Measurements from ENCODE around the gene GALNT6. TPM values are rescaled to one million over a fixed set of nuclear protein-coding genes. Genes with fewer than 3 reads are reported as not detected.

The GALNT6 gene
- total RNA-seq, 1 experiment from 2014 or later: 6.5 TPM

DNA sequence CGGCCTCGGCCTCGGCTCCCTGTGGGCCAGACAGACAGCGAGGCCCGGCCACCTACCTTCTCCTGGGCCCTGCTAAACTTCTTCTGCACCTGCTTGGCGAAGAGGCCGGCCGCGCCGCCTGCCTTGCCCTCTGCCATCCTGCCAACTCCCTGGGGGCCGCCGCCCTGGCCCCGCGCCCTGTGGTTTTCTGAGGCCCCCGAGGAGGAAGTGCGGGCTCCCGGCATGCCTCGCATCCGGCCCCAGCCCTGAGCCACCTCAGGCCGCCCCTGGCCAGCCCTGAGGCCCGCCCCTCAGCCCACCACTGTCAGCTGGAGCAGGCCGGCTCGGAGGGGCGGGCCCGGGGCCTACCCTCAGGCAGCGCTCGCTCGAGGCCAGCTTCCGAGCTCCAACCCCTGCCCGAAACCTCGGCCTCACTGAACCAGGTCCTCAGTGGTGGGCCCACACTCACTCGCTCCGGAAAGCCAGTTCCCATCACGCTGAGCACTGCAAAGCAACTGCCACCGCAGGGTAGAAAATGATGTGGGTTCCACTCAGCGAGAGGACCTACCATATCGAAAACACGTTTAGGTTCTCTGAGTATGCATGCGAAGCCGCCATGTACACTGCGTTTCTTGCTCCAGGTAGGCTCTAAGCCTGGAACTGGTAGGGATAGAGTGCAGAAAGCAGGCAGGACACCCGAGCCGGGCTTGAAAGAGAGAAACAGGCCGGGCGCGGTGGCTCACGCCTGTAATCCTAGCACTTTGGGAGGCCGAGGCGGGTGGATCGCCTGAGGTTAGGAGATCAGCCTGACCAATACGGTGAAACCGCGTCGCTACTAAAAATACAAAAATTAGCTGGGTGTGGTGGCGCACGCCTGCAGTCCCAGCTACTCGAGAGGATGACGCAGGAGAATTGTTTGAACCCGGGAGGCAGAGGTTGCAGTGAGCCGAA, 67.0 kb downstream of the GALNT6 start, which contains the start of gene BIN2:
Gene BIN2 (minus strand): TSS at position 209 of the 930 bp plus-strand sequence. CDS start 72 bp downstream, at position 137.
- ChIA-PET CTCF (no interaction called here), POLR2A (no interaction called here)
- no peak within 1 kb of the TSS for H3K4me3 ChIP-seq (ENCODE audit: low read depth in 2 of 2, low read length in 2 of 2)
- no peak within 1 kb of the TSS for H3K27ac ChIP-seq (ENCODE audit: low read length)
- H3K27me3 ChIP-seq (ENCODE audit: control insufficient read depth, insufficient read depth, low read length): no peaks in the 10 kb centered on the region
- in situ Hi-C loops (cut with HindIII; ENCODE audit: low pct_unique_long_range_greater_than_20kb, low sequenced_read_pairs) (no loop called here), intact Hi-C loops (cut with micrococcal nuclease; ENCODE audit: unreplicated experiment) (no loop called here)
- H3K36me3 ChIP-seq (ENCODE audit: control insufficient read depth, insufficient read depth, low read length): no peaks in the 10 kb centered on the region
- TF ChIP-seq SIN3A (IDR thresholded peaks at IDR 0.05; ENCODE audit: borderline replicate concordance, insufficient read depth, low read depth, low read length) (no peak), POLR2AphosphoS5 (IDR thresholded peaks at IDR 0.05; ENCODE audit: low read depth, low read length) (no peak), TCF7L2 (IDR thresholded peaks at IDR 0.05; ENCODE audit: low read depth, low read length) (no peak), CTCF (IDR thresholded peaks at IDR 0.05) (no peak)
- TF ChIP-seq, protein P1, sequence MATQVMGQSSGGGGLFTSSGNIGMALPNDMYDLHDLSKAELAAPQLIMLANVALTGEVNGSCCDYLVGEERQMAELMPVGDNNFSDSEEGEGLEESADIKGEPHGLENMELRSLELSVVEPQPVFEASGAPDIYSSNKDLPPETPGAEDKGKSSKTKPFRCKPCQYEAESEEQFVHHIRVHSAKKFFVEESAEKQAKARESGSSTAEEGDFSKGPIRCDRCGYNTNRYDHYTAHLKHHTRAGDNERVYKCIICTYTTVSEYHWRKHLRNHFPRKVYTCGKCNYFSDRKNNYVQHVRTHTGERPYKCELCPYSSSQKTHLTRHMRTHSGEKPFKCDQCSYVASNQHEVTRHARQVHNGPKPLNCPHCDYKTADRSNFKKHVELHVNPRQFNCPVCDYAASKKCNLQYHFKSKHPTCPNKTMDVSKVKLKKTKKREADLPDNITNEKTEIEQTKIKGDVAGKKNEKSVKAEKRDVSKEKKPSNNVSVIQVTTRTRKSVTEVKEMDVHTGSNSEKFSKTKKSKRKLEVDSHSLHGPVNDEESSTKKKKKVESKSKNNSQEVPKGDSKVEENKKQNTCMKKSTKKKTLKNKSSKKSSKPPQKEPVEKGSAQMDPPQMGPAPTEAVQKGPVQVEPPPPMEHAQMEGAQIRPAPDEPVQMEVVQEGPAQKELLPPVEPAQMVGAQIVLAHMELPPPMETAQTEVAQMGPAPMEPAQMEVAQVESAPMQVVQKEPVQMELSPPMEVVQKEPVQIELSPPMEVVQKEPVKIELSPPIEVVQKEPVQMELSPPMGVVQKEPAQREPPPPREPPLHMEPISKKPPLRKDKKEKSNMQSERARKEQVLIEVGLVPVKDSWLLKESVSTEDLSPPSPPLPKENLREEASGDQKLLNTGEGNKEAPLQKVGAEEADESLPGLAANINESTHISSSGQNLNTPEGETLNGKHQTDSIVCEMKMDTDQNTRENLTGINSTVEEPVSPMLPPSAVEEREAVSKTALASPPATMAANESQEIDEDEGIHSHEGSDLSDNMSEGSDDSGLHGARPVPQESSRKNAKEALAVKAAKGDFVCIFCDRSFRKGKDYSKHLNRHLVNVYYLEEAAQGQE (IDR thresholded peaks at IDR 0.05; ENCODE audit: insufficient read depth in 1 of 2, low read depth in 2 of 2, low read length in 1 of 2): no peak
- no peak for ATAC-seq
- no TSS peak for BruUV-seq (replicated peaks)
- no peak for DNase-seq (ENCODE audit: low read depth, low spot score)
- no peaks in the 10 kb centered on the region for H3K9me3 ChIP-seq (ENCODE audit: control insufficient read depth, insufficient read depth, low read depth, low read length)
- H3K4me1 ChIP-seq (ENCODE audit: control insufficient read depth, insufficient read depth, low read length): no peaks in the 10 kb centered on the region

DNA sequence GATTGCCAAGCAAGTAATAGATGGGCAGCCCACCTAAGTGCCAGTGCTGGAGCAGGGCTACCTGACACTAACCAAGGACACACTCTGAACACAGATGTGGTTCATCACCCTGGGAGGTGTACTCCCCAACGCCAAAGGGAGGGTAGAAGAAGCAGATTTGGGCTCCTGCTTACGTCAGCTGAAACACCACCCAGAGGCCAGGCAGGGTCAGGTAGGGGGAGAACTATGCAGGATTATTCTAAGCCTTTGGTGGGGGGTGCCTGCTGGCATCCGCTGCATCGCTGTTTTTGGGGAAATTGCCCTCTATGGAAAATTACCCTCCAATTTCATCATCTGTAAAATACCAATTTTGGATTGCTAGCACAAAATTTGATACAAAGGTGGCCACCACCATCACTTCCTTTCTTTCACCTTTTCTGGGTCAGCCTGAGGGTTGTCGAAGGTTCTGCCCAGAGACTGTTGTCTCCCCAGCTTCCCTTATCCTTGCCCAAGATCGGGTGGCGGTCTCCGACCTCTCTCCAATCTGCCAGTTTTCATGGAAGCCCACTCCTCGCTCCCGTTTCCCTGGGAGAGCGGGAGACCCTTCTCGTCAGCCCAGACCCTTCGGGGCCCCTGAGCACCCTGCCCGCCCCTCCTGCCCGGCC, 67.8 kb downstream of the GALNT6 start:
- intact Hi-C loops (cut with micrococcal nuclease; ENCODE audit: unreplicated experiment): no loop called here
- POLR2A ChIA-PET: no interaction called here
- H3K27ac ChIP-seq (ENCODE audit: low read length): no peak overlapping the region

More for the DNA sequence above, 67.8 kb downstream of the GALNT6 start:
- H3K9me3 ChIP-seq (ENCODE audit: control insufficient read depth, insufficient read depth, low read depth, low read length): no peaks in the 10 kb centered on the region
- no peaks in the 10 kb centered on the region for H3K4me1 ChIP-seq (ENCODE audit: control insufficient read depth, insufficient read depth, low read length)
- CTCF ChIA-PET: no interaction called here
- TF ChIP-seq SIN3A (IDR thresholded peaks at IDR 0.05; ENCODE audit: borderline replicate concordance, insufficient read depth, low read depth, low read length) (no peak), POLR2AphosphoS5 (IDR thresholded peaks at IDR 0.05; ENCODE audit: low read depth, low read length) (no peak), TCF7L2 (IDR thresholded peaks at IDR 0.05; ENCODE audit: low read depth, low read length) (no peak), CTCF (IDR thresholded peaks at IDR 0.05) (no peak)
- TF ChIP-seq, protein P1 (IDR thresholded peaks at IDR 0.05; ENCODE audit: insufficient read depth in 1 of 2, low read depth in 2 of 2, low read length in 1 of 2): no peak
- no peaks in the 10 kb centered on the region for H3K36me3 ChIP-seq (ENCODE audit: control insufficient read depth, insufficient read depth, low read length)
- no peak for DNase-seq (ENCODE audit: low read depth, low spot score)
- H3K4me3 ChIP-seq (ENCODE audit: low read depth in 2 of 2, low read length in 2 of 2): no peak overlapping the region
- H3K27me3 ChIP-seq (ENCODE audit: control insufficient read depth, insufficient read depth, low read length): no peaks in the 10 kb centered on the region
- in situ Hi-C loops (cut with HindIII; ENCODE audit: low pct_unique_long_range_greater_than_20kb, low sequenced_read_pairs): no loop called here
- BruUV-seq (replicated peaks): no TSS peak
- no peak for ATAC-seq

All from Panc1 (cell line).